ENCODE data around the gene NPR3. TPM values are rescaled to one million over a fixed set of nuclear protein-coding genes. Genes with fewer than 3 reads are reported as not detected.

Gene NPR3
- polyA plus RNA-seq, 1 donor (not counting 4 experiments of a cell fraction or from before 2014, with no cell fraction given): 0.12 TPM

DNA sequence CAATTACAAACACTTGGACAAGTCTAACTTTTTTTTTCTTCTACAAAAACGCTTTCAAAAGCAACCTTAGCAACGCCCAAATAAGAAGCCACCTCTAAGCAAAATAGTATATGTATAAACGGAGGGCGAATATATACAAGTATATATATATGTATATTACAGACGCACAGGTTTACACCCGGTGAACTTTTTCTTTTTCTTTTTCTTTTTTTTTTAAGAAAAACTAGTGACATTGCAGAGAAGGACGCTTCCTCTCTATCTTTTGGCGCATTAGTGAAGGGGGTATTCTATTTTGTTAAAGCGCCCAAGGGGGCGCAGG, 200 bp downstream of the NPR3 start:
- Histone ChIP-seq H4K20me1 (ENCODE audit: control insufficient read depth, extremely low read depth, insufficient read depth, low read length) (no peaks in the 10 kb centered on the region), H3K4me1 (ENCODE audit: control insufficient read depth, extremely low read depth, insufficient read depth, low read length) (peaks cover 24% of the 10 kb centered on the region), H3K9ac (ENCODE audit: control insufficient read depth, extremely low read depth, insufficient read depth, low read length) (no peak overlapping the region), H3K9me3 (ENCODE audit: control insufficient read depth, low read depth, low read length) (no peaks in the 10 kb centered on the region), H3K4me2 (ENCODE audit: control insufficient read depth, extremely low read depth, insufficient read depth, low read depth, low read length) (peak overlapping the region; percentile 94), H3K27me3 (ENCODE audit: control insufficient read depth, extremely low read depth, insufficient read depth, low read length) (peaks cover 34% of the 10 kb centered on the region), H3K79me2 (ENCODE audit: control insufficient read depth, insufficient read depth, low read length) (no peaks in the 10 kb centered on the region), H2AFZ (ENCODE audit: control insufficient read depth, low read length) (no peak overlapping the region), H3K9me1 (ENCODE audit: control insufficient read depth, extremely low read depth, insufficient read depth, low read length) (no peaks in the 10 kb centered on the region), H3K27ac (ENCODE audit: control insufficient read depth, insufficient read depth, low read length) (no peak overlapping the region), H3K4me3 (ENCODE audit: control insufficient read depth in 2 of 3, extremely low read depth in 1 of 3, insufficient read depth in 2 of 3, low read depth in 1 of 3, low read length in 3 of 3) (peak overlapping the region in 1 of 3 experiments; percentile 39), H3K36me3 (ENCODE audit: control insufficient read depth in 2 of 2, extremely low read depth in 1 of 2, insufficient read depth in 2 of 2, low read length in 2 of 2) (no peaks in the 10 kb centered on the region)
- DNase-seq (ENCODE audit: low read depth, low spot score) (no peak), FAIRE-seq (no peak)
- TF ChIP-seq, protein P1, sequence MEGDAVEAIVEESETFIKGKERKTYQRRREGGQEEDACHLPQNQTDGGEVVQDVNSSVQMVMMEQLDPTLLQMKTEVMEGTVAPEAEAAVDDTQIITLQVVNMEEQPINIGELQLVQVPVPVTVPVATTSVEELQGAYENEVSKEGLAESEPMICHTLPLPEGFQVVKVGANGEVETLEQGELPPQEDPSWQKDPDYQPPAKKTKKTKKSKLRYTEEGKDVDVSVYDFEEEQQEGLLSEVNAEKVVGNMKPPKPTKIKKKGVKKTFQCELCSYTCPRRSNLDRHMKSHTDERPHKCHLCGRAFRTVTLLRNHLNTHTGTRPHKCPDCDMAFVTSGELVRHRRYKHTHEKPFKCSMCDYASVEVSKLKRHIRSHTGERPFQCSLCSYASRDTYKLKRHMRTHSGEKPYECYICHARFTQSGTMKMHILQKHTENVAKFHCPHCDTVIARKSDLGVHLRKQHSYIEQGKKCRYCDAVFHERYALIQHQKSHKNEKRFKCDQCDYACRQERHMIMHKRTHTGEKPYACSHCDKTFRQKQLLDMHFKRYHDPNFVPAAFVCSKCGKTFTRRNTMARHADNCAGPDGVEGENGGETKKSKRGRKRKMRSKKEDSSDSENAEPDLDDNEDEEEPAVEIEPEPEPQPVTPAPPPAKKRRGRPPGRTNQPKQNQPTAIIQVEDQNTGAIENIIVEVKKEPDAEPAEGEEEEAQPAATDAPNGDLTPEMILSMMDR (optimal IDR thresholded peaks at IDR 0.05 in 1 of 3, IDR thresholded peaks at IDR 0.05 in 1 of 3, conservative IDR thresholded peaks at IDR 0.05 in 1 of 3; ENCODE audit: extremely low read depth in 1 of 3, insufficient read depth in 2 of 3, low read length in 3 of 3): no peak
- TF ChIP-seq EZH2 (IDR thresholded peaks at IDR 0.05; ENCODE audit: low read length): no peak
- dilution Hi-C loops (cut with MboI; ENCODE audit: extremely low pct_ligation_motif_present, low sequenced_read_pairs): no loop called here

DNA sequence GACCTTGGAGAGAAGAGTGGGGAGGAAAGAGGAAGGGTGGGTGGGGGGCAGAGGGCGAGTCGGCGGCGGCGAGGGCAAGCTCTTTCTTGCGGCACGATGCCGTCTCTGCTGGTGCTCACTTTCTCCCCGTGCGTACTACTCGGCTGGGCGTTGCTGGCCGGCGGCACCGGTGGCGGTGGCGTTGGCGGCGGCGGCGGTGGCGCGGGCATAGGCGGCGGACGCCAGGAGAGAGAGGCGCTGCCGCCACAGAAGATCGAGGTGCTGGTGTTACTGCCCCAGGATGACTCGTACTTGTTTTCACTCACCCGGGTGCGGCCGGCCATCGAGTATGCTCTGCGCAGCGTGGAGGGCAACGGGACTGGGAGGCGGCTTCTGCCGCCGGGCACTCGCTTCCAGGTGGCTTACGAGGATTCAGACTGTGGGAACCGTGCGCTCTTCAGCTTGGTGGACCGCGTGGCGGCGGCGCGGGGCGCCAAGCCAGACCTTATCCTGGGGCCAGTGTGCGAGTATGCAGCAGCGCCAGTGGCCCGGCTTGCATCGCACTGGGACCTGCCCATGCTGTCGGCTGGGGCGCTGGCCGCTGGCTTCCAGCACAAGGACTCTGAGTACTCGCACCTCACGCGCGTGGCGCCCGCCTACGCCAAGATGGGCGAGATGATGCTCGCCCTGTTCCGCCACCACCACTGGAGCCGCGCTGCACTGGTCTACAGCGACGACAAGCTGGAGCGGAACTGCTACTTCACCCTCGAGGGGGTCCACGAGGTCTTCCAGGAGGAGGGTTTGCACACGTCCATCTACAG, 760 bp downstream of the NPR3 start:
- H3K27ac ChIP-seq (ENCODE audit: control insufficient read depth, insufficient read depth, low read length): no peak overlapping the region
- H3K9me1 ChIP-seq (ENCODE audit: control insufficient read depth, extremely low read depth, insufficient read depth, low read length): no peaks in the 10 kb centered on the region
- H3K36me3 ChIP-seq (ENCODE audit: control insufficient read depth in 2 of 2, extremely low read depth in 1 of 2, insufficient read depth in 2 of 2, low read length in 2 of 2): no peaks in the 10 kb centered on the region
- no peaks in the 10 kb centered on the region for H3K9me3 ChIP-seq (ENCODE audit: control insufficient read depth, low read depth, low read length)
- H3K4me1 ChIP-seq (ENCODE audit: control insufficient read depth, extremely low read depth, insufficient read depth, low read length): peaks cover 24% of the 10 kb centered on the region
- H4K20me1 ChIP-seq (ENCODE audit: control insufficient read depth, extremely low read depth, insufficient read depth, low read length): no peaks in the 10 kb centered on the region
- DNase-seq (ENCODE audit: low read depth, low spot score): no peak
- peak overlapping the region in 2 of 3 experiments; percentile 39 to 55 for H3K4me3 ChIP-seq (ENCODE audit: control insufficient read depth in 2 of 3, extremely low read depth in 1 of 3, insufficient read depth in 2 of 3, low read depth in 1 of 3, low read length in 3 of 3)
- peak overlapping the region; percentile 94 for H3K4me2 ChIP-seq (ENCODE audit: control insufficient read depth, extremely low read depth, insufficient read depth, low read depth, low read length)
- H3K79me2 ChIP-seq (ENCODE audit: control insufficient read depth, insufficient read depth, low read length): no peaks in the 10 kb centered on the region
- TF ChIP-seq, protein P1 (optimal IDR thresholded peaks at IDR 0.05 in 1 of 3, IDR thresholded peaks at IDR 0.05 in 1 of 3, conservative IDR thresholded peaks at IDR 0.05 in 1 of 3; ENCODE audit: extremely low read depth in 1 of 3, insufficient read depth in 2 of 3, low read length in 3 of 3): no peak
- TF ChIP-seq EZH2 (IDR thresholded peaks at IDR 0.05; ENCODE audit: low read length): peak; percentile 96
- no peak overlapping the region for H3K9ac ChIP-seq (ENCODE audit: control insufficient read depth, extremely low read depth, insufficient read depth, low read length)
- peak overlapping the region; percentile 47 for H2AFZ ChIP-seq (ENCODE audit: control insufficient read depth, low read length)
- FAIRE-seq: no peak
- dilution Hi-C loops (cut with MboI; ENCODE audit: extremely low pct_ligation_motif_present, low sequenced_read_pairs): no loop called here
- peaks cover 34% of the 10 kb centered on the region for H3K27me3 ChIP-seq (ENCODE audit: control insufficient read depth, extremely low read depth, insufficient read depth, low read length)

Data from keratinocyte (primary cell).